HG03439 (cell line): Measurements from ENCODE around the gene RBM22.

ENCODE experiments used
- ATAC-seq: cut with Tn5 transposase; IDR thresholded peaks from one replicate; pipeline ENCODE4 v1.9.1; 2021; ENCODE audit warnings: mild to moderate bottlenecking, moderate library complexity; ENCODE audit not compliant: unreplicated experiment

RBM22 gene

GRCh38 chr5:150672884-150673275, 28.0 kb downstream of the RBM22 start:
- no peak for ATAC-seq

- no peak for ATAC-seq
These were observed 28.5 kb downstream of the RBM22 start for GRCh38 chr5:150672237-150672883.

GRCh38 chr5:150671509-150672236, 29.2 kb downstream of the RBM22 start:
- ATAC-seq, result no peak

DNA sequence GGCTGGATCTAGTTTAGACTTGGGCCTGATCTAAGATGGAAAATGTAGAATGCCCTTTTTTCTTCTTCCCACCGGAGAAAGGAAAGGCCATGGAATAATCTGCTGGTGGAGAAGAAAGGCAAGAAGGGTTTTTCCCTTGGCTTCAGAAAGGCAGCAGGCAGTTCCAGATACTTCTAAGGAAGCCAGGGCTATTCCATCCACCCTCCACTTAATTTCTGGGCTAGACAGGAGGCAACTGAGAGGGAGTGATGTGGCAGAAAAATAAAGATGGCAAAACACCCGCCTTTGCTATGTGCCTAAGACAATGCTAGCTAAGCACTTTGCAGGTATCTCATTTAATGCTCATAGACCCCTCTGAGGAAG, 29.9 kb downstream of the RBM22 start:
- ATAC-seq, result no peak

GRCh38 chr5:150670275-150670947, 30.5 kb downstream of the RBM22 start:
- no peak for ATAC-seq

- ATAC-seq, result no peak
These were observed 35.8 kb downstream of the RBM22 start for GRCh38 chr5:150665044-150665443.

- no peak for ATAC-seq
These were observed 36.9 kb downstream of the RBM22 start for GRCh38 chr5:150663936-150664335.

GRCh38 chr5:150662731-150663516, 37.9 kb downstream of the RBM22 start:
- no peak for ATAC-seq

GRCh38 chr5:150661821-150662596, 38.9 kb downstream of the RBM22 start:
- ATAC-seq, result no peak

GRCh38 chr5:150661086-150661485, 39.8 kb downstream of the RBM22 start, which contains the start of gene MYOZ3:
MYOZ3 (plus strand) TSS chr5:150661251; CDS start chr5:150662942, 1,691 bp downstream.
- ATAC-seq, result no peak

DNA sequence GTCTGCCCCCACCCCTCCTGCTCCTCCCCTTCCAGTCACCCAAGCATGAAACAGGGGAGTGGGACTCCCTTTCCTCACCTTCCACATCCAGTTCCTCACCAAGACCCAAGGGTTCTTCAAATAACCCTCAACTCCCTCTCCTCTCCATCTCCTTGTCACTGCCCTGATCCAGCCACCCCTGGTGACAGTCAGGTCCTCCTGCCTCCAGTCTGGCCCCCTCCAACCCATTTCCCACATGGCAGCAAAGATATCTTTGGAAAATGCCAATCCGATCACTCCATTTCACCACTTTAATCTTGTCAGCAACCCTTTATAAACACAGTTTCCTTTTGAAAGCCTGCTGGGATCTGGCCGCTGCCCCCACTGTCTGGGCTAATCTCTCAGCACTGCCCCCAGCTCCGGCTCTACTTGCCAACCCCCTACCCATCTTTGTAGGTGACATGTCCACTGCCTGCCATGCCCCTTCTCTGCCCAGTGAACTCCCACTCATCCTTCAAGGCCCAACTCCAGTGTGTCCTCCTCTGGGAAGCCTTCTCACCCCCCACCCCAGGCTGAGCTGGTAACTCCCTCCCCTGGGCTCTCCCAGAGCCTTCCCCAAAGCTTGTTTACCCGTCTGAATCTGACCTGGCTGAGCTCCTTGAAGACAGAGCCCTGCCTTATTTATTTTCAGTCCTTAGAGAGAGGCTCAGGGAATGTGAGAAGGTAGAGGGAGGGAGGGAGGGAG, 40.6 kb downstream of the RBM22 start:
- no peak for ATAC-seq

DNA sequence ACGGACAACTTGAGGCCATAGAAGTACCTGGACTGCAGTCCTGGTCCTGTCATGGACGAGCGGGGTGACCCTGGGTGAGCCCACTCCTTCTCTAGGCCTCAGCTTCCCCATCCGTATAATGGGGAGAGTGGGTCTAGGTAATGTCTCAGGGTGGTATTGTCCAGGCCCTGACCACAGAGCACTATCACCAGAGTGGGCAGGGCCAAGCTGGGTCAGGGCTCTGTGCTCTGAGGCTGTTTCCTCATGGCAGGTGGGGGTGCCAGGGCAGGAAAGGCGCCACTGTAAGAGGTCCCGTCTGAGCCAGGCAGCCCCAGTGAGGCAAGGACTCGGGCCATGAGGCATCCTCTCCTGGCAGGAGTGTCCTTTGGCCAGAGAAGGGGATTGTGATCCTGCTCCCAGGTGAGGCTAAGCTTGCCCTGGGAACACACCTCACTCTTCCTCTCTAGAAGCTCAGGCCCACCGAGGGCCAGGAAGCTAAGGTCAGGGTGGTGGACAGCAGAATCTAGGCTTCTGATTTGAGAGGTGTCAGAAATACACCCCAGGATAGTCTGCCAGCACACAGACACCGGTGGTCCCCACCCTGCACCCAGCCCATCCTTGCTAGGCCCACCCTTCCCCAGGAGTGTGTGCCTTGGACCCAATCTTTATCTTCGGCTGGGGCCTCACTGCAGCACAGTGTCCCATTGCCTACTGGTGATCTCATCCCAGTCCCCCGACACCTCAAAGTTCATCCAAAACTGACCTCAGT, 41.3 kb downstream of the RBM22 start:
- no peak for ATAC-seq

DNA sequence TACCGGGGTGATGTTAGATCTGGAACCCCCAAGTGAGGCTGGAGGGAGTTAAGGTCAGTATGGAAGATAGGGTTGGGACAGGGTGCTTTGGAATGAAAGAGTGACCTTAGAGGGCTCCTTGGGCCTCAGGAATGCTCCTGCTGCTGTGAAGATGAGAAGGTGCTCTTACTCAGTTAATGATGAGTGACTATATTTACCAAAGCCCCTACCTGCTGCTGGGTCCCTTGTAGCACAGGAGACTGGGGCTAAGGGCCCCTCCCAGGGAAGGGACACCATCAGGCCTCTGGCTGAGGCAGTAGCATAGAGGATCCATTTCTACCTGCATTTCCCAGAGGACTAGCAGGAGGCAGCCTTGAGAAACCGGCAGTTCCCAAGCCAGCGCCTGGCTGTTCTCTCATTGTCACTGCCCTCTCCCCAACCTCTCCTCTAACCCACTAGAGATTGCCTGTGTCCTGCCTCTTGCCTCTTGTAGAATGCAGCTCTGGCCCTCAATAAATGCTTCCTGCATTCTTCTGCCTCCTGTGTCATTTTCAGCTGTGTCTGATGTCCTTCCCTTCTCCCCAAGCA, 42.1 kb downstream of the RBM22 start:
- no peak for ATAC-seq

GRCh38 chr5:150658121-150658520, 42.7 kb downstream of the RBM22 start:
- ATAC-seq, result no peak

- peak; percentile 81 for ATAC-seq
These were observed 44.4 kb downstream of the RBM22 start for GRCh38 chr5:150656191-150657132.

DNA sequence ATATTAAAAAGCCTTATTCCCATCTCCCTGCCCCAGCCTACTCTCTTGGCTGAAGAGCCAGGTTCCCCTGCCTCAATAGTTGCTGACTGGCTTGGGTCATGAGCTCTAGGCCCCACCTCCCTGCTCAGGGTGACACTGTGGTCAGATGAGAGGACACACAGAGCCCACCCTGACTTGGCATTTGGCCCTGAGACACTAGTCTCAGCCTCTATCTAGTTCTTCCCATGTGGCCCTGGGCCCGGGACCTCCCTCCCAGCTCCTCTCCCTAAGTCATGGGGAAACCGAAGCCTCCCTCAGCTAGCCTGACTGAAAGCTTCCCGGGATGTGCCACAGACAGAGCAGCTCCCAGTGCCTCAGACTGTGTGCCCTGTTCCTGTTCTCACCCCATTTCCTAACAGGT, 45.6 kb downstream of the RBM22 start:
- ATAC-seq, result no peak

- no peak for ATAC-seq
These were observed 46.9 kb downstream of the RBM22 start for GRCh38 chr5:150653762-150654556.
